MM.1S (cell line): ENCODE results near the gene KCND3.

Experiments used
- EZH2 ChIP-seq: fragments of 300-600 bp; sonication (generic); optimal IDR thresholded peaks from 2 replicates; pipeline ENCODE3; 2017; ENCODE audit warnings: low read depth, mild to moderate bottlenecking, antibody characterized with exemption, low read length, mixed read lengths
- EZH2phosphoT487 ChIP-seq: fragments of 300-600 bp; sonication (generic); IDR thresholded peaks from 2 replicates; pipeline ENCODE4 v1.6.1; 2018; ENCODE audit warnings: antibody characterized with exemption, low read length
- TF ChIP-seq, protein P1 (sequence below): fragments of 300-600 bp; sonication (generic); IDR thresholded peaks from 2 replicates; pipeline ENCODE4 v1.5.1; 2016; ENCODE audit warnings: antibody characterized with exemption, low read length, mixed read lengths

DNA sequence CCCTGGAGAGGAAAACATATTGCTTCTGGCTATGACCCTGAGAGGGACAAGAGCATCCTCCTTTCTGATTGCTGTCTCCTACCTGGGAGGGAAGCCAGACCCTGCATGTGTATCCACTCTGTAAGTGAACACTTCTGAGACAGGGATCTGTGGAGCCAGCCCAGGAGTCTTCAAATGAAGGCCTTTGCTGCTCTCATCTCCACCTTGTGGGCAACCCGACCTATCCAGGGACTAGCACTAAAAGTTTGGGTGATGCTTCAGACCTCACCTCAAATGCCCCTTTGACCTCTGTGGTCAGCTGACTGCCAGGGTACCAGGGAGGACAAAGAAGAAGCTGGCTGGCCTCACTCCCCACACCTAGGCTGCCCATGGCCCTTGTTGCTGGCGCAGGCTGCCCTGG lies 64.7 kb downstream of the KCND3 start:
- TF ChIP-seq, protein P1, sequence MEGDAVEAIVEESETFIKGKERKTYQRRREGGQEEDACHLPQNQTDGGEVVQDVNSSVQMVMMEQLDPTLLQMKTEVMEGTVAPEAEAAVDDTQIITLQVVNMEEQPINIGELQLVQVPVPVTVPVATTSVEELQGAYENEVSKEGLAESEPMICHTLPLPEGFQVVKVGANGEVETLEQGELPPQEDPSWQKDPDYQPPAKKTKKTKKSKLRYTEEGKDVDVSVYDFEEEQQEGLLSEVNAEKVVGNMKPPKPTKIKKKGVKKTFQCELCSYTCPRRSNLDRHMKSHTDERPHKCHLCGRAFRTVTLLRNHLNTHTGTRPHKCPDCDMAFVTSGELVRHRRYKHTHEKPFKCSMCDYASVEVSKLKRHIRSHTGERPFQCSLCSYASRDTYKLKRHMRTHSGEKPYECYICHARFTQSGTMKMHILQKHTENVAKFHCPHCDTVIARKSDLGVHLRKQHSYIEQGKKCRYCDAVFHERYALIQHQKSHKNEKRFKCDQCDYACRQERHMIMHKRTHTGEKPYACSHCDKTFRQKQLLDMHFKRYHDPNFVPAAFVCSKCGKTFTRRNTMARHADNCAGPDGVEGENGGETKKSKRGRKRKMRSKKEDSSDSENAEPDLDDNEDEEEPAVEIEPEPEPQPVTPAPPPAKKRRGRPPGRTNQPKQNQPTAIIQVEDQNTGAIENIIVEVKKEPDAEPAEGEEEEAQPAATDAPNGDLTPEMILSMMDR: no peak
- no peak for TF ChIP-seq EZH2
- no peak for TF ChIP-seq EZH2phosphoT487
